SK-N-SH (cell line): ENCODE results near the gene MALRD1. TPM values are rescaled to one million over a fixed set of nuclear protein-coding genes. Genes with fewer than 3 reads are reported as not detected.

Experiments used
- CTCF ChIA-PET: fragments of 300-600, 350-600 bp; formaldehyde crosslinking; extraction: SDS; loops from one replicate; lab custom pipeline; 2021; lab: Yijun Ruan, JAX
- POLR2A ChIA-PET: fragments of 350-600 bp; sonication (Branson Sonifier 250); formaldehyde crosslinking; extraction: SDS; loops from one replicate; lab custom pipeline; 2020; ENCODE audit warnings: antibody characterized with exemption, inconsistent platforms; lab: Yijun Ruan, JAX
- DNase-seq: peaks from one replicate; pipeline ENCODE4 v3.0.0; 2012
- H2AFZ ChIP-seq: fragments of 200-600 bp; sonication (generic); 2 replicates; pipeline ENCODE4 v1.8.1; 2016; ENCODE audit warnings: antibody characterized with exemption, mild to moderate bottlenecking, low read depth
- H3F3A ChIP-seq: fragments of 200-600 bp; sonication (generic); replicated peaks from 2 replicates; pipeline ENCODE3; 2016; ENCODE audit warnings: antibody characterized with exemption, mild to moderate bottlenecking; ENCODE audit not compliant: insufficient read depth
- H3K27ac ChIP-seq, 2 experiments: fragments of 200-500 bp in 1 of 2; fragments of 200-600 bp in 1 of 2; sonication (Bioruptor generic) in 1 of 2; sonication (generic), shearing (Covaris generic) in 1 of 2; 2 replicates each; pipeline versions ENCODE4 v1.5.1 to v1.6.1; 2014 to 2016; ENCODE audit warnings: low read depth in 2 of 2, inconsistent platforms in 1 of 2, low read length in 1 of 2, mild to moderate bottlenecking in 1 of 2, mixed read lengths in 1 of 2
- H3K27me3 ChIP-seq: fragments of 200-600 bp; sonication (generic), shearing (Covaris generic); 2 replicates; pipeline ENCODE4 v1.6.1; 2016; ENCODE audit warnings: mixed run types; ENCODE audit not compliant: insufficient read depth
- H3K36me3 ChIP-seq, 2 experiments: fragments of 200-500 bp in 1 of 2; fragments of 200-600 bp in 1 of 2; sonication (Bioruptor generic) in 1 of 2; sonication (generic) in 1 of 2; replicated peaks in 1 of 2; 2 replicates each; pipeline versions ENCODE3 to v1.5.1; 2014 to 2016; ENCODE audit warnings: low read length in 1 of 2, mild to moderate bottlenecking in 1 of 2; ENCODE audit not compliant: insufficient read depth in 2 of 2, control insufficient read depth in 1 of 2
- H3K4me1 ChIP-seq, 2 experiments: fragments of 200-500 bp in 1 of 2; fragments of 200-600 bp in 1 of 2; sonication (Bioruptor generic) in 1 of 2; sonication (generic), shearing (Covaris generic) in 1 of 2; 2 replicates each; pipeline versions ENCODE4 v1.5.1 to v1.6.1; 2014 to 2016; ENCODE audit warnings: low read depth in 1 of 2, low read length in 1 of 2, mixed run types in 1 of 2; ENCODE audit not compliant: insufficient read depth in 2 of 2, control insufficient read depth in 1 of 2
- H3K4me2 ChIP-seq: fragments of 200-600 bp; sonication (generic), shearing (Covaris generic); 2 replicates; pipeline ENCODE4 v1.6.1; 2017; ENCODE audit warnings: mixed run types
- H3K4me3 ChIP-seq, 2 experiments: fragments of 200-500 bp in 1 of 2; fragments of 200-600 bp in 1 of 2; sonication (Bioruptor generic) in 1 of 2; sonication (generic), shearing (Covaris generic) in 1 of 2; 2 replicates each; pipeline versions ENCODE4 v1.5.1 to v1.8.1; 2014 to 2016; ENCODE audit warnings: low read depth in 2 of 2, inconsistent platforms in 1 of 2, low read length in 1 of 2, mild to moderate bottlenecking in 1 of 2, mixed read lengths in 1 of 2, moderate library complexity in 1 of 2
- H3K79me2 ChIP-seq: fragments of 200-600 bp; sonication (generic); 2 replicates; pipeline ENCODE4 v1.8.1; 2017; ENCODE audit warnings: mild to moderate bottlenecking; ENCODE audit not compliant: insufficient read depth
- H3K9ac ChIP-seq: fragments of 200-600 bp; sonication (generic); 2 replicates; pipeline ENCODE4 v1.6.1; 2017; ENCODE audit warnings: mixed run types
- H3K9me2 ChIP-seq: fragments of 200-600 bp; sonication (generic); 2 replicates; pipeline ENCODE4 v1.6.1; 2017; ENCODE audit warnings: mixed run types
- H3K9me3 ChIP-seq: fragments of 200-600 bp; sonication (generic); 2 replicates; pipeline ENCODE4 v1.6.1; 2017; ENCODE audit warnings: mixed run types, mild to moderate bottlenecking, moderate library complexity
- H4K20me1 ChIP-seq: fragments of 200-600 bp; sonication (generic); 2 replicates; pipeline ENCODE4 v1.6.1; 2017; ENCODE audit warnings: mild to moderate bottlenecking, mixed run types; ENCODE audit not compliant: insufficient read depth
- NRF1 ChIP-seq: IDR thresholded peaks from 2 replicates; pipeline ENCODE4 v1.6.1; 2012; ENCODE audit warnings: low read depth, mild to moderate bottlenecking, low read length
- RAD21 ChIP-seq: IDR thresholded peaks from 2 replicates; pipeline ENCODE4 v1.6.1; 2012; ENCODE audit warnings: mild to moderate bottlenecking, low read length
- TAF1 ChIP-seq: IDR thresholded peaks from 2 replicates; pipeline ENCODE4 v1.6.1; 2012; ENCODE audit warnings: low read depth, mild to moderate bottlenecking, low read length, moderate library complexity, borderline replicate concordance
- WGBS: methylation state at CpG from one replicate; pipeline ENCODE4 v1.1.6; 2017; ENCODE audit warnings: low lambda C conversion rate; 5-methylcytosine and 5-hydroxymethylcytosine counted together
- polyA plus RNA-seq, 3 experiments: library from polyadenylated mRNA; depleted of rRNA; stranded (reverse); fragments of >200 nt; gene quantifications; 2 replicates each; pipeline ENCODE4 v1.2.3, GENCODE V29; 2012
- small RNA-seq, 7 experiments: library from RNA; depleted of rRNA; stranded (forward); fragments of <200 nt; gene quantifications; one replicate each; pipeline ENCODE3, GENCODE V24; 2012
- TF ChIP-seq, protein P1 (sequence below): IDR thresholded peaks from 2 replicates; pipeline ENCODE4 v1.4.0; 2012; ENCODE audit warnings: low read depth, borderline replicate concordance

MALRD1 gene
- polyA plus RNA-seq, 1 of the 3 experiments (the other 2 are of a cell fraction), result not detected

DNA sequence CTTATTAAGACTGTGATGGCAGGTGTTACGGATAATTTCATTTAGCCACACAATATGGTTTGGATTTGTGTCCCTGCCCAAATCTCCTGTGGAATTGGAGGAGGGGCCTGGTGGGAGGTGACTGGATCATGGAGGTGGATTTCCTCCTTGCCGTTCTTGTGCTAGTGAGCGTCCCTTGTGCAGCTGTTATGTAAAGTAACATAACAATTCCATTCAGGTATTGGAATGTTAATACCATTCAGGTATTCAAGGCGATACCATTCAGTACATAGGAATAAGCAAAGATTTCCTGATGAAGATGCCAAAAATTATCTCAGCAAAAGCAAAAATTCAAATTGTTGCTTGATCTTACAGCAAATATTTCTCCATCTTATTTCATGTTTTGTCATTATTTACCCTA is 735.1 kb downstream of the MALRD1 start:
- H3K4me1 ChIP-seq, result no peaks in the 10 kb centered on the region
- 68% methylated on average over 4 of the region's 4 CpGs for WGBS
- POLR2A ChIA-PET, result no interaction called here

More for the DNA sequence above, 735.1 kb downstream of the MALRD1 start:
- no peak overlapping the region for H3K27ac ChIP-seq
- CTCF ChIA-PET, result interaction anchor here (1.6 kb wide), 1 partner anchor 151 kb away, joined by 3 read pairs; no protein-coding TSS in a partner anchor
- H3F3A ChIP-seq, result peaks cover 3% of the 10 kb centered on the region
- no peaks in the 10 kb centered on the region for H3K27me3 ChIP-seq
- H3K4me2 ChIP-seq, result no peak overlapping the region
- H3K79me2 ChIP-seq, result no peaks in the 10 kb centered on the region
- no peaks in the 10 kb centered on the region for H4K20me1 ChIP-seq
- H3K9me3 ChIP-seq, result no peaks in the 10 kb centered on the region
- H3K4me3 ChIP-seq, result no peak overlapping the region
- no peak overlapping the region for H3K9ac ChIP-seq
- no peak overlapping the region for H2AFZ ChIP-seq
- H3K36me3 ChIP-seq, result no peaks in the 10 kb centered on the region
- DNase-seq, result no peak
- no peaks in the 10 kb centered on the region for H3K9me2 ChIP-seq
- TF ChIP-seq RAD21 (no peak), TAF1 (no peak), NRF1 (no peak)
- TF ChIP-seq, protein P1, sequence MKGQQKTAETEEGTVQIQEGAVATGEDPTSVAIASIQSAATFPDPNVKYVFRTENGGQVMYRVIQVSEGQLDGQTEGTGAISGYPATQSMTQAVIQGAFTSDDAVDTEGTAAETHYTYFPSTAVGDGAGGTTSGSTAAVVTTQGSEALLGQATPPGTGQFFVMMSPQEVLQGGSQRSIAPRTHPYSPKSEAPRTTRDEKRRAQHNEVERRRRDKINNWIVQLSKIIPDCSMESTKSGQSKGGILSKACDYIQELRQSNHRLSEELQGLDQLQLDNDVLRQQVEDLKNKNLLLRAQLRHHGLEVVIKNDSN, result no peak
- TF ChIP-seq, all 33 proteins: peak for 0

Small RNA genes within 50 kb of the gene (small RNA-seq; reads per million reads assigned to genes)
- gene AL354695.1 (0 to 0.29 (median 0) reads per million in 7 experiments), gene HMGN1P20 (0 reads per million in 7 experiments), gene RF00012 (0 reads per million in 7 experiments), gene RNA5SP303 (0 to 11.0 (median 1.1) reads per million in 7 experiments)
